PC-9 (cell line): ENCODE measurements around the gene BTNL9. TPM values are rescaled to one million over a fixed set of nuclear protein-coding genes. Genes with fewer than 3 reads are reported as not detected.
"Not testable (repeated sequence)": the region's sequence is repeated elsewhere in the genome, so short reads cannot be mapped to it uniquely, and the experiment has no call there.

Experiments used
- BruUV-seq: library from RNA; stranded (reverse); fragments of 400-500 nt; replicated peaks from 2 replicates; lab custom pipeline; 2021; lab: Mats Ljungman, UMichigan
- CTCF ChIA-PET: fragments of 300-600 bp; sonication (Branson Sonifier 250); formaldehyde crosslinking; loops from one replicate; lab custom pipeline; 2022; ENCODE audit warnings: antibody characterized with exemption; lab: Charles Lee
- POLR2A ChIA-PET: fragments of 300-600 bp; sonication (Branson Sonifier 250); formaldehyde crosslinking; loops from one replicate; lab custom pipeline; 2022; ENCODE audit warnings: antibody characterized with exemption; ENCODE audit not compliant: unreplicated experiment; lab: Charles Lee
- DNase-seq, 2 experiments: peaks; one replicate each; pipeline versions ENCODE4 v3.0.0 to v3.0.0-alpha.2; 2015 to 2022; ENCODE audit warnings: mixed read lengths in 1 of 2
- H2AFZ ChIP-seq: fragments of 200-600 bp; sonication (generic); 2 replicates; pipeline ENCODE4 v1.8.1; 2017; ENCODE audit warnings: antibody characterized with exemption
- H3F3A ChIP-seq: fragments of 200-600 bp; sonication (generic); 2 replicates; pipeline ENCODE4 v1.8.1; 2017; ENCODE audit warnings: antibody characterized with exemption, mild to moderate bottlenecking, low read depth; ENCODE audit not compliant: insufficient read depth
- H3K27ac ChIP-seq: fragments of 200-600 bp; sonication (generic); 2 replicates; pipeline ENCODE4 v1.6.1; 2016; ENCODE audit warnings: mixed run types
- H3K27me3 ChIP-seq: fragments of 200-600 bp; sonication (generic); 2 replicates; pipeline ENCODE4 v1.6.1; 2016; ENCODE audit warnings: low read depth, mixed run types; ENCODE audit not compliant: insufficient read depth
- H3K36me3 ChIP-seq: fragments of 200-600 bp; sonication (generic); 2 replicates; pipeline ENCODE4 v1.6.1; 2016; ENCODE audit warnings: low read depth, mixed run types
- H3K4me1 ChIP-seq: fragments of 200-600 bp; sonication (generic); replicated peaks from 2 replicates; pipeline ENCODE4 v1.6.1; 2016; ENCODE audit warnings: mixed run types; ENCODE audit not compliant: insufficient read depth
- H3K4me2 ChIP-seq: fragments of 200-600 bp; sonication (generic); 2 replicates; pipeline ENCODE4 v1.6.1; 2017; ENCODE audit warnings: mixed run types
- H3K4me3 ChIP-seq: fragments of 200-600 bp; sonication (generic); 2 replicates; pipeline ENCODE4 v1.6.1; 2016; ENCODE audit warnings: mixed run types
- H3K79me2 ChIP-seq: fragments of 200-600 bp; sonication (generic); 2 replicates; pipeline ENCODE4 v1.6.1; 2017; ENCODE audit warnings: low read depth, mixed run types
- H3K9me2 ChIP-seq: fragments of 200-600 bp; sonication (generic); 2 replicates; pipeline ENCODE4 v1.8.1; 2017; ENCODE audit warnings: mild to moderate bottlenecking; ENCODE audit not compliant: insufficient read depth
- H3K9me3 ChIP-seq: fragments of 200-600 bp; sonication (generic); 2 replicates; pipeline ENCODE4 v1.8.1; 2016; ENCODE audit warnings: low read depth; ENCODE audit not compliant: insufficient read depth
- H4K20me1 ChIP-seq: fragments of 200-600 bp; sonication (generic); 2 replicates; pipeline ENCODE4 v1.8.1; 2017; ENCODE audit not compliant: insufficient read depth
- CTCF ChIP-seq: fragments of 200-600 bp; sonication (generic); conservative IDR thresholded peaks from 2 replicates; pipeline ENCODE4 v1.6.1; 2017; ENCODE audit warnings: mixed run types, antibody characterized with exemption, mild to moderate bottlenecking, moderate library complexity
- EZH2 ChIP-seq: fragments of 200-600 bp; sonication (generic); IDR thresholded peaks from 2 replicates; pipeline ENCODE4 v1.8.0; 2017; ENCODE audit warnings: antibody characterized with exemption, low read depth
- intact Hi-C: fragments of 100-400 bp; cut with micrococcal nuclease; formaldehyde crosslinking; loops from one replicate; pipeline ENCODE4 v1.10.0; 2022; ENCODE audit not compliant: unreplicated experiment
- total RNA-seq: library from RNA; stranded (reverse); gene quantifications from 2 replicates; pipeline ENCODE4 v1.2.3, GENCODE V29; 2021

Gene BTNL9
- total RNA-seq, 1 experiment from 2014 or later: not detected

DNA sequence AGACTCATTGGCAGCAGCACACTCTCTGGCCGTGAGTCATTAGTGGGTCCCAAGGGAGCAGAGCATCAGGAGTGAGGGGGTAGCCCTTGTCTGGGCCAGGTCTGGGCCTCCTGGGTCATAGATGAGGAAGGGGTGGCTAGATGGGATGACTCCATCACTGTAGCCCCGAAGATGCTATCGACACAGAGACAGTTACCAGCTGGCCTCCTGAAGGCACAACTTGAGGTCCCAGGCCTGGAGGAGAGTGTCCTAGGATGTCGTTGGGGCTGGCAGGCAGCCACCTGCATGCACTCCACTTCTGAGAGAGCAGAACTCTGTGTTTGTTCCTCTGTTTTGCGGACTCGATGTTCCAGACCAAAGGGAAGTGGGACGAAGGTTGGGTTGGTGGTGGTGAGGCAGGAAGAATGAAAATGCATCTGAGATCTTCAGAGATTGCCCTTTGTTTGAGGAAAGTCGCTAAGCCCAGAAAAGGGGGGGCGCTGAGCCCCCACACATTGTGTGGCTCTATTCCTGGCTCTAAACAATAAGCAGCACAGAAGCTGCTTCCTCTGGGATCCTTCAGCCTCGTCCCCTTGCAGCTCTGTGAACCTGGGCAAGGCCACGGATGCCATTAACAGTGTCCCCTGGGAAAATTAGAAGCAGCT lies 4.7 kb downstream of the BTNL9 start:
- Histone ChIP-seq H3K36me3 (no peaks in the 10 kb centered on the region), H3K9me3 (no peaks in the 10 kb centered on the region), H3K4me3 (no peak overlapping the region), H3K79me2 (no peaks in the 10 kb centered on the region), H3K27me3 (peaks cover 87% of the 10 kb centered on the region), H3K27ac (no peak overlapping the region), H4K20me1 (no peaks in the 10 kb centered on the region), H3K4me1 (no peaks in the 10 kb centered on the region), H2AFZ (0 out of 2 replicates have a peak overlapping the region, but pooled peaks have one; percentile 42), H3F3A (no peaks in the 10 kb centered on the region), H3K9me2 (no peaks in the 10 kb centered on the region), H3K4me2 (0 out of 2 replicates have a peak overlapping the region, but pooled peaks have one; percentile 18)
- ChIA-PET POLR2A (no interaction called here), CTCF (no interaction called here)
- intact Hi-C loops: loop anchor here (5.0 kb wide), 1 partner anchor 262 kb away; no protein-coding TSS in a partner anchor
- BruUV-seq: no TSS peak
- TF ChIP-seq CTCF (no peak), EZH2 (no peak)
- DNase-seq: no peak

- BruUV-seq: no TSS peak
- no peaks in the 10 kb centered on the region for H3K9me2 ChIP-seq
- H2AFZ ChIP-seq: 0 out of 2 replicates have a peak overlapping the region, but pooled peaks have one; percentile 42
- no peak overlapping the region for H3K4me3 ChIP-seq
- DNase-seq: no peak
- H3F3A ChIP-seq: no peaks in the 10 kb centered on the region
- peaks cover 87% of the 10 kb centered on the region for H3K27me3 ChIP-seq
- H3K36me3 ChIP-seq: no peaks in the 10 kb centered on the region
- TF ChIP-seq CTCF (no peak), EZH2 (no peak)
- POLR2A ChIA-PET: no interaction called here
- no peaks in the 10 kb centered on the region for H3K9me3 ChIP-seq
- no peaks in the 10 kb centered on the region for H4K20me1 ChIP-seq
- H3K4me2 ChIP-seq: 0 out of 2 replicates have a peak overlapping the region, but pooled peaks have one; percentile 18
- H3K4me1 ChIP-seq: no peaks in the 10 kb centered on the region
- no peaks in the 10 kb centered on the region for H3K79me2 ChIP-seq
- CTCF ChIA-PET: no interaction called here
- H3K27ac ChIP-seq: no peak overlapping the region
- intact Hi-C loops: no loop called here
Measured at GRCh38 chr5:181045316-181045715, 5.2 kb downstream of the BTNL9 start.

DNA sequence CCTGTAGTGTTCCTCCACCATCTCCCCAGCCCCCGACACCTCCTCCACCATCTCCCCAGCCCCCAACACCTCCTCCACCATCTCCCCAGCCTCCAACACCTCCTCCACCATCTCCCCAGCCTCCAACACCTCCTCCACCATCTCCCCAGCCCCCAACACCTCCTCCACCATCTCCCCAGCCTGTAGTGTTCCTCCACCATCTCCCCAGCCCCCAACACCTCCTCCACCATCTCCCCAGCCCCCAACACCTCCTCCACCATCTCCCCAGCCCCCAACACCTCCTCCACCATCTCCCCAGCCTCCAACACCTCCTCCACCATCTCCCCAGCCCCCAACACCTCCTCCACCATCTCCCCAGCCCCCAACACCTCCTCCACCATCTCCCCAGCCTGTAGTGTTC lies 5.8 kb downstream of the BTNL9 start:
- POLR2A ChIA-PET, H4K20me1 ChIP-seq, intact Hi-C loops: not testable (repeated sequence)

More for the DNA sequence above, 5.8 kb downstream of the BTNL9 start:
- H3K27me3 ChIP-seq: peaks cover 87% of the 10 kb centered on the region
- DNase-seq, H3K4me2 ChIP-seq, H3K27ac ChIP-seq, H3K79me2 ChIP-seq, H3K4me3 ChIP-seq, H3K36me3 ChIP-seq, H3K4me1 ChIP-seq, H2AFZ ChIP-seq, BruUV-seq, CTCF ChIA-PET, H3K9me2 ChIP-seq, H3F3A ChIP-seq, H3K9me3 ChIP-seq: not testable (repeated sequence)
